ENCODE data around the gene TMOD1.

TMOD1 gene

DNA sequence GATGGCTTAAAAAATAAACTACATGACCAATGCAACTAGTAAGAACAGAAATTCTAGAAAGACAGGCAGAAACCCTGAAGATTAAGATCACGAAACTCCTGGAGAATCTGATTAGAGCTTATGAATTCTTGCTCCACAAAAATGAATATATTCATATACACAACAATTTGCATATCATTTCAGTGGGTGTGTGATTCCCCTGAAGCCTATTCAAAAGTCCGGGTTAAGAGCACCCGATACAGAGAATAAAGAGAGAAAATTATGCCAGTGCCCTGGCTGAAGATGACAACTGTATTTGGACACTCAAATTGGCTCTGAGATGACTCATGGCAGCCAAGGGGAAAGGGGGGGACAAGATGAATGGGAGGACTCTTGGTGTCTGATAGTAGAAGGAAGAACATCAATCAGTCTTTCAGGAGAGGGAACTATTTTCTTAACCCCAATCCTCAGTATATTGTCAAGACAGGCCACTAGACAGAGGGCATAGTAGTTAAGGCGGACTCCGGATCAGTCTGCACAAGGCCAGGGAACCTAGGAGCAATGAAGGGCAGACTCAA is 6.0 kb downstream of the TMOD1 start:
- Histone ChIP-seq H3K36me3 (ENCODE audit: control insufficient read depth, insufficient read depth, low read length) (no peaks in the 10 kb centered on the region), H3K27ac (ENCODE audit: low read depth, low read length) (no peak overlapping the region), H3K27me3 (ENCODE audit: control insufficient read depth, insufficient read depth, low read length) (peaks cover 39% of the 10 kb centered on the region), H3K9ac (ENCODE audit: low read depth, low read length) (no peak overlapping the region), H3K4me1 (ENCODE audit: control insufficient read depth, insufficient read depth, low read length) (peaks cover 6% of the 10 kb centered on the region; the same call in 1 of the 2 replicates), H3K9me3 (ENCODE audit: control insufficient read depth, insufficient read depth, low read length) (no peaks in the 10 kb centered on the region), H3K4me3 (ENCODE audit: low read depth, low read length) (no peak overlapping the region)

GRCh38 chr9:97508852-97509251 is 7.4 kb downstream of the TMOD1 start:
- H3K27me3 ChIP-seq (ENCODE audit: control insufficient read depth, insufficient read depth, low read length) = peaks cover 26% of the 10 kb centered on the region
- H3K4me1 ChIP-seq (ENCODE audit: control insufficient read depth, insufficient read depth, low read length) = no peaks in the 10 kb centered on the region
- H3K4me3 ChIP-seq (ENCODE audit: low read depth, low read length) = no peak overlapping the region
- H3K27ac ChIP-seq (ENCODE audit: low read depth, low read length) = no peak overlapping the region
- no peak overlapping the region for H3K9ac ChIP-seq (ENCODE audit: low read depth, low read length)
- no peaks in the 10 kb centered on the region for H3K36me3 ChIP-seq (ENCODE audit: control insufficient read depth, insufficient read depth, low read length)
- no peaks in the 10 kb centered on the region for H3K9me3 ChIP-seq (ENCODE audit: control insufficient read depth, insufficient read depth, low read length)

- Histone ChIP-seq H3K27me3 (ENCODE audit: control insufficient read depth, insufficient read depth, low read length) (peaks cover 4% of the 10 kb centered on the region), H3K9ac (ENCODE audit: low read depth, low read length) (no peak overlapping the region), H3K4me1 (ENCODE audit: control insufficient read depth, insufficient read depth, low read length) (0 out of 2 replicates have a peak, but pooled peaks cover 1% of the 10 kb centered on the region), H3K4me3 (ENCODE audit: low read depth, low read length) (no peak overlapping the region), H3K36me3 (ENCODE audit: control insufficient read depth, insufficient read depth, low read length) (no peaks in the 10 kb centered on the region), H3K9me3 (ENCODE audit: control insufficient read depth, insufficient read depth, low read length) (no peaks in the 10 kb centered on the region), H3K27ac (ENCODE audit: low read depth, low read length) (no peak overlapping the region)
Observed at GRCh38 chr9:97510797-97511654, 9.6 kb downstream of the TMOD1 start.

- Histone ChIP-seq H3K9me3 (ENCODE audit: control insufficient read depth, insufficient read depth, low read length) (no peaks in the 10 kb centered on the region), H3K4me3 (ENCODE audit: low read depth, low read length) (no peak overlapping the region), H3K27me3 (ENCODE audit: control insufficient read depth, insufficient read depth, low read length) (no peaks in the 10 kb centered on the region), H3K9ac (ENCODE audit: low read depth, low read length) (no peak overlapping the region), H3K4me1 (ENCODE audit: control insufficient read depth, insufficient read depth, low read length) (peaks cover 7% of the 10 kb centered on the region; the same call in 1 of the 2 replicates), H3K36me3 (ENCODE audit: control insufficient read depth, insufficient read depth, low read length) (no peaks in the 10 kb centered on the region), H3K27ac (ENCODE audit: low read depth, low read length) (no peak overlapping the region)
Observed at GRCh38 chr9:97511655-97512427, 10.4 kb downstream of the TMOD1 start.

DNA sequence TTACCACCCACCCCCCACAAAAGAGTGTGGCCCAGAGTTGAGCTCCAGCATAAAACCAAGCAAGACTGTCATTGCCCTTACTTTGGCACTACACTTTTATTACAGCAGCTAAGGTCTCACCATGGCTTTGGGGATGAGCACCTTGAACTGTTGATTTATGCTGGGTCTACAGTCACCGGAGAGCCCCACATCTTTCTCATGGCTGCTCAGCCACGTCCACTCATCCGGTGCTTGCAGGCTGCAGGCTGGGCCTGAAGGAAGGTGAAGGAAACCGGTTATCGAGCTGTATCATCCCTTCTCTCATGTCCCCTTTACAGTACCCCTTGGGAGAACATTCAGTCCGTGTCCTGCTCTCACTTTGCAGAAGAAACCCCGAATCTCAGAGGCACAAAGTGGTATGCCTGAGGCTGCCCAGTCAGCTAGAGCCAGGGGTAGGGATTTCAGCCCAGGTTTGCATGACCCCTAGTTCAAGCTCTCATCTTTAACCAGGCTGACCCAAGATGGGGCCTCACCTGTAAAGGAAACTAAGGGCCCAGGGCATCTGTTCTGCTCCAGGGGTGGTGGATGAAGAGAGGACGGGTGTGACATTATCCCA is 11.6 kb downstream of the TMOD1 start:
- H3K4me3 ChIP-seq (ENCODE audit: low read depth, low read length) = no peak overlapping the region
- H3K4me1 ChIP-seq (ENCODE audit: control insufficient read depth, insufficient read depth, low read length) = peaks cover 7% of the 10 kb centered on the region; the same call in 1 of the 2 replicates
- H3K27me3 ChIP-seq (ENCODE audit: control insufficient read depth, insufficient read depth, low read length) = no peaks in the 10 kb centered on the region
- H3K27ac ChIP-seq (ENCODE audit: low read depth, low read length) = no peak overlapping the region
- no peaks in the 10 kb centered on the region for H3K36me3 ChIP-seq (ENCODE audit: control insufficient read depth, insufficient read depth, low read length)
- no peaks in the 10 kb centered on the region for H3K9me3 ChIP-seq (ENCODE audit: control insufficient read depth, insufficient read depth, low read length)
- no peak overlapping the region for H3K9ac ChIP-seq (ENCODE audit: low read depth, low read length)

DNA sequence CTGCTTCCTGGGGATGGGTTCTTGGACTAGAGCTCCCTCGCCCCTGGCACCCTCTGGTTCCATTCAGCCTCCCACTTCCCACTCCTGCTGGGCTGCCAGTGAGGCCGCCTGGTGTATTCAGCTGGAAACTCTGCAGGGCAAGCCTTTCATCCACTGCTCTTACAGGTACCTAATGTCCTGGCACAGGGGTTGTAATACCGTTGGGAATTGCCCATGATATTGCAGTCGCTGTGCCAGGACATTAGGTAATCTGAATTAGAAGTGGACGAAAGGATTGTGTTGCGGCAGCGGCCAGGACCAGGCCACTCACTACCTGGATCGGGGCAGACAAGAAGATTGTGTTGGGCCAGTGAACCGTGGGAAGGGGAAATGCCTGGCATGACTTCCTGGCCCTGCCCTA is 13.1 kb downstream of the TMOD1 start:
- Histone ChIP-seq H3K27ac (ENCODE audit: low read depth, low read length) (no peak overlapping the region), H3K9me3 (ENCODE audit: control insufficient read depth, insufficient read depth, low read length) (no peaks in the 10 kb centered on the region), H3K9ac (ENCODE audit: low read depth, low read length) (no peak overlapping the region), H3K36me3 (ENCODE audit: control insufficient read depth, insufficient read depth, low read length) (no peaks in the 10 kb centered on the region), H3K4me1 (ENCODE audit: control insufficient read depth, insufficient read depth, low read length) (peaks cover 7% of the 10 kb centered on the region; the same call in 1 of the 2 replicates), H3K4me3 (ENCODE audit: low read depth, low read length) (no peak overlapping the region), H3K27me3 (ENCODE audit: control insufficient read depth, insufficient read depth, low read length) (no peaks in the 10 kb centered on the region)

DNA sequence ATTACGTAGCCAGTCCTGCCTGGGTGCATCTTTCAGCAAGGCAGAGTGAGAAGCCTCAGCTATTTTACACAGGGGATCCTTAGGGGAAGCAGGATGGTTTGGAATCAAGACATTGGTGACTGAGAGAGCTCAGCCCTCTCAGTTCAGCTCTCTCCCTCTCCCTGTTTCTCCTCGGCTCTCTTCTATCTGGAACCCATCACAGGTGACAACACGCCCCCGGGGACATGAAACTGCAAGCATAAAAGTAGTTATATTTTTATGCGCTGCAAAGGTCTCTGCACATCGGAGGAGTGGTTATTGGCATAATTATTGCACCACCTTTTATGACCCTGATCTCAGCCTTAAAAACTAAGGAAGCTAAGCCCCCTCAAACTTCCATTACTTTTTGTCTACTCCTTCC is 14.2 kb downstream of the TMOD1 start:
- no peaks in the 10 kb centered on the region for H3K9me3 ChIP-seq (ENCODE audit: control insufficient read depth, insufficient read depth, low read length)
- H3K4me3 ChIP-seq (ENCODE audit: low read depth, low read length) = no peak overlapping the region
- peaks cover 7% of the 10 kb centered on the region; the same call in 1 of the 2 replicates for H3K4me1 ChIP-seq (ENCODE audit: control insufficient read depth, insufficient read depth, low read length)
- H3K27me3 ChIP-seq (ENCODE audit: control insufficient read depth, insufficient read depth, low read length) = no peaks in the 10 kb centered on the region
- H3K9ac ChIP-seq (ENCODE audit: low read depth, low read length) = no peak overlapping the region
- H3K27ac ChIP-seq (ENCODE audit: low read depth, low read length) = no peak overlapping the region
- H3K36me3 ChIP-seq (ENCODE audit: control insufficient read depth, insufficient read depth, low read length) = no peaks in the 10 kb centered on the region

DNA sequence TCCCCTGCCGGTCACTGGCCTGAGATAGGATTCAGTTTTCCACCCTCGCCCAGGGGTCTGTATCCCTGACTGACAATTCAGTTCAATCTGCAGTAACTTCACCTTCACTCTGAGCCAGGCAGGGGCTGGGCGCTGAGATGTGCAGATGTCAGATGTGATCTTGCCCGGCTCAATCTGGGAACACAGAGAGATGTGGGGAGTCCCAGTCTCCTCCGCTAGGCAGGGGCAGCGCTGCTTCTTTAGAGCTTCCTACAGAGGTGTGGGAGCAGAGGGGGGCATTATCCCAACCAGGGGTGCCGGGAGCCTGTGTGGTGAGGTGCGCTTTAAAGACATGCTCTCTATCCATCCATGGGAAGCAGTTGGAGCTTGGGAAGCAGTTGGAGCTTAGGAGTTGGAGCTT is 14.6 kb downstream of the TMOD1 start:
- H3K4me3 ChIP-seq (ENCODE audit: low read depth, low read length) = no peak overlapping the region
- H3K4me1 ChIP-seq (ENCODE audit: control insufficient read depth, insufficient read depth, low read length) = peaks cover 7% of the 10 kb centered on the region; the same call in 1 of the 2 replicates
- no peaks in the 10 kb centered on the region for H3K36me3 ChIP-seq (ENCODE audit: control insufficient read depth, insufficient read depth, low read length)
- H3K9me3 ChIP-seq (ENCODE audit: control insufficient read depth, insufficient read depth, low read length) = no peaks in the 10 kb centered on the region
- H3K27ac ChIP-seq (ENCODE audit: low read depth, low read length) = no peak overlapping the region
- no peak overlapping the region for H3K9ac ChIP-seq (ENCODE audit: low read depth, low read length)
- no peaks in the 10 kb centered on the region for H3K27me3 ChIP-seq (ENCODE audit: control insufficient read depth, insufficient read depth, low read length)

GRCh38 chr9:97517331-97518089 is 16.0 kb downstream of the TMOD1 start:
- H3K9ac ChIP-seq (ENCODE audit: low read depth, low read length) = no peak overlapping the region
- peaks cover 7% of the 10 kb centered on the region; the same call in 1 of the 2 replicates for H3K4me1 ChIP-seq (ENCODE audit: control insufficient read depth, insufficient read depth, low read length)
- H3K27ac ChIP-seq (ENCODE audit: low read depth, low read length) = no peak overlapping the region
- H3K9me3 ChIP-seq (ENCODE audit: control insufficient read depth, insufficient read depth, low read length) = no peaks in the 10 kb centered on the region
- no peaks in the 10 kb centered on the region for H3K36me3 ChIP-seq (ENCODE audit: control insufficient read depth, insufficient read depth, low read length)
- no peak overlapping the region for H3K4me3 ChIP-seq (ENCODE audit: low read depth, low read length)
- no peaks in the 10 kb centered on the region for H3K27me3 ChIP-seq (ENCODE audit: control insufficient read depth, insufficient read depth, low read length)

DNA sequence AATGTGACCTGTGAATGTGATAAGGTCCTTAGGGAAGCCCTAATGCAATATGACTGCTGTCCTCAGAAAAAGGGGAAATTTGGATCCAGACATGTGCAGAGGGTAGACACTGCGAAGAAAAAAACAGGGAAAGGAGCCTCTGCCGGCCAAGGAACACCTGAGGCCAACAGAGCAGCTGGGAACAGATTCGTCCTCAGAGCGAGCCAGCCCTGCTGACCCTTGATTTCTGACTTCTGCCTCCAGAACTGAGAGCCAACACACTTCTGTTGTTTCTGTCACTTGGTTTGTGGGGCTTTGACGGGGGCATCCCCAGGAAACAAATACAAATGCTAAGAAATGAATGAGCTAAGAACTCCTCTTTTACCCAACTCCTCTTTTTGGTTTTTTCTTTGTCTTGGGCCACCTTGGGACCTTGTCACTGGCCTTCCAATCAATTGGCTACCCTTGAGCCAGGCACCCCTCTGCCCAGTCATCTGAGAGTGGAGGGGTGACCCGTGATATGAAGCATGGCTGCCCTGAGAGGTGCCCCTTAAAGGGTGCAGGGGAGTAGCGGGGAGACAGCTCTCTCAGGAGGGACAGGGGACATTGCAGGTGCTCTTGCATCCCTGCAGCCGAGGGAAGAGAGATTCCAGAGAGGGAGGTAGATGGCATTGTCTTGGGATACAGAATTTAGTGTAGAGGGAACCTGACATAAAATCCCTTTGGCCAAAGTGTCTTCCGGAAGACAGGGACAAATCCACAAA is 16.9 kb downstream of the TMOD1 start:
- Histone ChIP-seq H3K9me3 (ENCODE audit: control insufficient read depth, insufficient read depth, low read length) (no peaks in the 10 kb centered on the region), H3K9ac (ENCODE audit: low read depth, low read length) (no peak overlapping the region), H3K27ac (ENCODE audit: low read depth, low read length) (no peak overlapping the region), H3K36me3 (ENCODE audit: control insufficient read depth, insufficient read depth, low read length) (no peaks in the 10 kb centered on the region), H3K4me3 (ENCODE audit: low read depth, low read length) (no peak overlapping the region), H3K4me1 (ENCODE audit: control insufficient read depth, insufficient read depth, low read length) (peaks cover 7% of the 10 kb centered on the region; the same call in 1 of the 2 replicates), H3K27me3 (ENCODE audit: control insufficient read depth, insufficient read depth, low read length) (no peaks in the 10 kb centered on the region)
